K562 (cell line): ENCODE results near the gene RCN2. TPM values are rescaled to one million over a fixed set of nuclear protein-coding genes. Genes with fewer than 3 reads are reported as not detected.

Source experiments
- ATAC-seq: fragments of 200-7000 bp; cut with Tn5 transposase; 3 replicates; pipeline ENCODE4 v1.9.1; 2020; ENCODE audit warnings: moderate library complexity
- BruUV-seq: library from RNA; stranded (reverse); fragments of 400-500 nt; replicated peaks from 2 replicates; lab custom pipeline; 2021; lab: Mats Ljungman, UMichigan
- CTCF ChIA-PET: fragments of 300-600 bp; formaldehyde crosslinking; extraction: SDS; loops from one replicate; lab custom pipeline; 2021; ENCODE audit warnings: low intra/inter-chr PET ratio; lab: Yijun Ruan, JAX
- POLR2A ChIA-PET: fragments of 300-600, 350-650 bp; sonication (Branson Sonifier 250); formaldehyde crosslinking; extraction: SDS; loops from one replicate; lab custom pipeline; 2021; ENCODE audit warnings: antibody characterized with exemption, inconsistent platforms; lab: Yijun Ruan, JAX
- DNase-seq, 4 experiments: peaks; one replicate each; pipeline versions ENCODE4 v3.0.0 to v3.0.0-alpha.2; 2011 to 2018; ENCODE audit warnings: low spot score in 3 of 4, mixed read lengths in 3 of 4; ENCODE audit errors: extremely low read depth in 1 of 4
- FAIRE-seq: peaks from 2 replicates; lab custom pipeline; 2011; peaks lifted over from hg19 to GRCh38; lab: Jason Lieb, UNC
- H2AFZ ChIP-seq: 2 replicates; pipeline ENCODE4 v1.6.0; 2011; ENCODE audit warnings: low read depth, low read length, control low read depth, inconsistent platforms
- H3K27ac ChIP-seq: fragments of 200-600 bp; 3 replicates; pipeline ENCODE4 v1.8.0; 2011; ENCODE audit warnings: low read depth, mild to moderate bottlenecking, control low read depth, inconsistent platforms, low read length, moderate library complexity, mixed read lengths; ENCODE audit errors: extremely low read depth
- H3K27me3 ChIP-seq, 2 experiments: fragments of 300-600 bp in 1 of 2; 2 replicates in 1 of 2; 3 replicates in 1 of 2; pipeline versions ENCODE4 v1.6.0 to v1.8.0; 2011; ENCODE audit warnings: inconsistent platforms in 2 of 2, low read length in 2 of 2, mild to moderate bottlenecking in 1 of 2, mixed read lengths in 1 of 2, moderate library complexity in 1 of 2; ENCODE audit not compliant: control insufficient read depth in 2 of 2, insufficient read depth in 2 of 2
- H3K36me3 ChIP-seq: fragments of 300-600 bp; 3 replicates; pipeline ENCODE4 v1.8.0; 2011; ENCODE audit warnings: mild to moderate bottlenecking, low read length, inconsistent platforms; ENCODE audit not compliant: control insufficient read depth, insufficient read depth
- H3K4me1 ChIP-seq, 2 experiments: fragments of 200-600 bp in 1 of 2; replicated peaks in 1 of 2; 2 replicates in 1 of 2; 3 replicates in 1 of 2; pipeline versions ENCODE4 v1.5.1 to v1.8.0; 2011; ENCODE audit warnings: inconsistent platforms in 2 of 2, low read length in 2 of 2, mild to moderate bottlenecking in 1 of 2, mixed read lengths in 1 of 2, moderate library complexity in 1 of 2; ENCODE audit not compliant: control insufficient read depth in 2 of 2, insufficient read depth in 2 of 2
- H3K4me2 ChIP-seq: 2 replicates; pipeline ENCODE4 v1.6.1; 2011; ENCODE audit warnings: low read length, control low read depth, inconsistent platforms, mixed read lengths; ENCODE audit not compliant: insufficient read depth
- H3K4me3 ChIP-seq: fragments of 200-600 bp; sonication (generic), shearing (Covaris generic); 2 replicates; pipeline ENCODE4 v1.5.1; 2016; ENCODE audit warnings: control low read depth, inconsistent platforms
- H3K79me2 ChIP-seq: fragments of 200-600 bp; 3 replicates; pipeline ENCODE4 v1.8.0; 2011; ENCODE audit warnings: low read length, inconsistent platforms; ENCODE audit not compliant: control insufficient read depth, insufficient read depth
- H3K9ac ChIP-seq, 2 experiments: 2 replicates each; pipeline versions ENCODE4 v1.6.0 to v1.6.1; 2011; ENCODE audit warnings: low read depth in 2 of 2, low read length in 2 of 2, control low read depth in 1 of 2, inconsistent platforms in 1 of 2, mild to moderate bottlenecking in 1 of 2, mixed read lengths in 1 of 2; ENCODE audit not compliant: insufficient read depth in 1 of 2
- H3K9me1 ChIP-seq: one replicate; pipeline ENCODE4 v1.6.0; 2011; ENCODE audit warnings: inconsistent platforms, mild to moderate bottlenecking, low read length, moderate library complexity; ENCODE audit not compliant: control insufficient read depth, insufficient read depth
- H3K9me3 ChIP-seq: replicated peaks from 2 replicates; pipeline ENCODE4 v1.5.1; 2011; ENCODE audit warnings: low read depth, low read length, inconsistent platforms; ENCODE audit not compliant: control insufficient read depth, insufficient read depth
- H4K20me1 ChIP-seq: replicated peaks from 2 replicates; pipeline ENCODE4 v1.6.1; 2011; ENCODE audit warnings: low read length, inconsistent platforms, mixed read lengths; ENCODE audit not compliant: control insufficient read depth, insufficient read depth
- BHLHE40 ChIP-seq: IDR thresholded peaks from 2 replicates; pipeline ENCODE4 v1.6.1; 2011; ENCODE audit warnings: low read length, improper control_type of control experiment
- CBFA2T2 ChIP-seq: fragments of 450-650 bp; conservative IDR thresholded peaks from 2 replicates; pipeline ENCODE4 v1.6.1; 2017; ENCODE audit warnings: mild to moderate bottlenecking
- EP300 ChIP-seq: IDR thresholded peaks from 2 replicates; pipeline ENCODE4 v1.6.1; 2012; ENCODE audit warnings: low read length, improper control_type of control experiment
- ETV1 ChIP-seq: fragments of 450-650 bp; conservative IDR thresholded peaks from 2 replicates; pipeline ENCODE4 v1.6.1; 2016; ENCODE audit warnings: missing genetic modification characterization, control low read depth, low read depth, missing compliant biosample characterization
- FOXA3 ChIP-seq, 2 experiments: fragments of 450-650 bp in 1 of 2; sonication (generic) in 1 of 2; formaldehyde crosslinking; IDR thresholded peaks in 1 of 2; conservative IDR thresholded peaks in 1 of 2; 2 replicates each; pipeline versions ENCODE4 v1.4.0 to v1.8.0; 2020 to 2022; ENCODE audit warnings: mild to moderate bottlenecking in 2 of 2, missing genetic modification reagents in 1 of 2
- RAD51 ChIP-seq: fragments of 450-650 bp; IDR thresholded peaks from 2 replicates; pipeline ENCODE4 v1.7.1; 2016; ENCODE audit warnings: low read depth, mild to moderate bottlenecking, borderline replicate concordance
- TFE3 ChIP-seq: fragments of 450-650 bp; formaldehyde crosslinking; IDR thresholded peaks from 2 replicates; pipeline ENCODE4 v1.4.0; 2020; ENCODE audit warnings: mild to moderate bottlenecking, mixed read lengths
- TOE1 ChIP-seq, 2 experiments: fragments of 450-650 bp in 1 of 2; sonication (generic) in 1 of 2; formaldehyde crosslinking in 1 of 2; IDR thresholded peaks; 2 replicates each; pipeline versions ENCODE4 v1.7.1 to v1.8.0; 2016 to 2022; ENCODE audit warnings: borderline replicate concordance in 2 of 2, mild to moderate bottlenecking in 2 of 2, antibody characterized with exemption in 1 of 2, inconsistent platforms in 1 of 2, low read depth in 1 of 2, missing genetic modification reagents in 1 of 2, moderate library complexity in 1 of 2
- ZNF274 ChIP-seq: IDR thresholded peaks from 2 replicates; pipeline ENCODE4 v1.6.1; 2011; ENCODE audit warnings: low read depth, mild to moderate bottlenecking, low read length, moderate library complexity, borderline replicate concordance
- WGBS: fragments of 100-300 bp; shearing (Covaris generic); methylation state at CpG from one replicate; pipeline ENCODE4 v1.1.6; 2016; ENCODE audit warnings: low coverage, mixed read lengths; ENCODE audit not compliant: insufficient coverage; ENCODE audit errors: missing lambda C conversion rate; 5-methylcytosine and 5-hydroxymethylcytosine counted together
- in situ Hi-C: fragments of 300-500 bp; cut with MboI; formaldehyde crosslinking; loops from 4 replicates; pipeline ENCODE4 v1.15.0; 2018; ENCODE audit warnings: inconsistent platforms, mixed read lengths
- intact Hi-C: fragments of 100-400 bp; cut with micrococcal nuclease; formaldehyde crosslinking; loops from 2 replicates; pipeline ENCODE4 v1.14.2; 2022
- polyA plus RNA-seq, 8 experiments: library from polyadenylated mRNA; depleted of rRNA in 4 of 8; stranded (reverse) in 5 of 8; unstranded in 3 of 8; fragments of >200 nt; fragmentation: Nextera tagmentation in 2 of 8; fragmentation: Illumina TruSeq in 1 of 8; extraction: Ambion mirVana in 2 of 8; extraction: Trizol in 1 of 8; gene quantifications; 2 replicates each; pipeline versions ENCODE4 v1.2.1 to v1.2.3, GENCODE V29; 2011 to 2014; ENCODE audit warnings: inconsistent platforms in 1 of 8, missing spikeins in 1 of 8
- total RNA-seq, 7 experiments: library from RNA; depleted of rRNA in 6 of 7; stranded (reverse); fragments of >200 nt in 6 of 7; fragmentation: Illumina TruSeq in 2 of 7; extraction: Trizol in 2 of 7; gene quantifications; 2 replicates each; pipeline versions ENCODE4 v1.2.1 to v1.2.3, GENCODE V29; 2011 to 2021; ENCODE audit warnings: low replicate concordance in 1 of 7
- TF ChIP-seq, protein P1 (sequence below): sonication (generic); formaldehyde crosslinking; IDR thresholded peaks from 2 replicates; pipeline ENCODE4 v1.9.0; 2022; ENCODE audit warnings: mild to moderate bottlenecking, missing genetic modification reagents
- TF ChIP-seq, protein P2 (sequence below): sonication (generic); formaldehyde crosslinking; IDR thresholded peaks from 2 replicates; pipeline ENCODE4 v1.5.0; 2020; ENCODE audit warnings: missing genetic modification reagents
- TF ChIP-seq, protein P3 (sequence below): sonication (generic); formaldehyde crosslinking; IDR thresholded peaks from 2 replicates; pipeline ENCODE4 v1.9.0; 2022; ENCODE audit warnings: mild to moderate bottlenecking, missing genetic modification reagents
- TF ChIP-seq, protein P4 (sequence below), 2 experiments: fragments of 250-450 bp in 1 of 2; fragments of 450-650 bp in 1 of 2; sonication (Bioruptor Pico) in 1 of 2; IDR thresholded peaks; 2 replicates each; pipeline versions ENCODE4 v1.6.1 to v1.8.0; 2016 to 2021; ENCODE audit warnings: mild to moderate bottlenecking in 2 of 2, moderate library complexity in 2 of 2, missing compliant biosample characterization in 1 of 2, missing genetic modification characterization in 1 of 2

The RCN2 gene
- total and polyA plus RNA-seq, 9 of the 15 experiments (the other 6 are each of a cell fraction or from before 2014, with no cell fraction given) = 20.9 to 63.6 (median 52.8) TPM

- ATAC-seq (no peak), FAIRE-seq (no peak), DNase-seq (no peak)
- H2AFZ ChIP-seq = no peak overlapping the region
- intact Hi-C loops = no loop called here
- no peak overlapping the region for H3K27ac ChIP-seq
- peaks cover 26 to 60% of the 10 kb centered on the region in 2 experiments for H3K27me3 ChIP-seq
- no peaks in the 10 kb centered on the region for H3K36me3 ChIP-seq
- in situ Hi-C loops = no loop called here
- peaks cover 6 to 12% of the 10 kb centered on the region in 2 experiments; a peak in 3 of 5 replicates for H3K4me1 ChIP-seq
- no peak overlapping the region for H3K4me3 ChIP-seq
- no TSS peak for BruUV-seq
- no peaks in the 10 kb centered on the region for H3K79me2 ChIP-seq
- H3K9me1 ChIP-seq = no peaks in the 10 kb centered on the region
- H3K4me2 ChIP-seq = no peak overlapping the region
- 3% methylated on average over 9 of the region's 9 CpGs for WGBS
- ChIA-PET CTCF (no interaction called here), POLR2A (interaction anchor here (0.8 to 1.1 kb wide), 3 partner anchors 10 to 61 kb away, joined by 3 to 5 read pairs (median 5); partner anchors contain the start of gene RCN2)
- peaks cover 4% of the 10 kb centered on the region; the same call in 1 of the 2 replicates for H4K20me1 ChIP-seq
- no peaks in the 10 kb centered on the region for H3K9me3 ChIP-seq
- no peak overlapping the region for H3K9ac ChIP-seq
- TF ChIP-seq, protein P1, sequence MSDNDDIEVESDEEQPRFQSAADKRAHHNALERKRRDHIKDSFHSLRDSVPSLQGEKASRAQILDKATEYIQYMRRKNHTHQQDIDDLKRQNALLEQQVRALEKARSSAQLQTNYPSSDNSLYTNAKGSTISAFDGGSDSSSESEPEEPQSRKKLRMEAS (CRISPR knock-in tag) = peak; percentile 39; the same call in 1 of the 2 replicates
- TF ChIP-seq ZNF274 = no peak
- peak; percentile 90 for TF ChIP-seq RAD51
- TF ChIP-seq TOE1 (IDR thresholded peaks at IDR 0.05; ENCODE audit: borderline replicate concordance) = peak; percentile 85; the same call in 1 of the 2 replicates
- TF ChIP-seq TOE1 (CRISPR knock-in tag; IDR thresholded peaks at IDR 0.05; ENCODE audit: borderline replicate concordance, low read depth) = no peak
- no peak for TF ChIP-seq FOXA3 (CRISPR knock-in tag; conservative IDR thresholded peaks at IDR 0.05 in 1 of 2, IDR thresholded peaks at IDR 0.05 in 1 of 2)
- TF ChIP-seq ETV1 = no peak
- TF ChIP-seq EP300 = no peak
- peak; percentile 40 for TF ChIP-seq BHLHE40
- peak; percentile 49 for TF ChIP-seq CBFA2T2
- TF ChIP-seq, protein P2, sequence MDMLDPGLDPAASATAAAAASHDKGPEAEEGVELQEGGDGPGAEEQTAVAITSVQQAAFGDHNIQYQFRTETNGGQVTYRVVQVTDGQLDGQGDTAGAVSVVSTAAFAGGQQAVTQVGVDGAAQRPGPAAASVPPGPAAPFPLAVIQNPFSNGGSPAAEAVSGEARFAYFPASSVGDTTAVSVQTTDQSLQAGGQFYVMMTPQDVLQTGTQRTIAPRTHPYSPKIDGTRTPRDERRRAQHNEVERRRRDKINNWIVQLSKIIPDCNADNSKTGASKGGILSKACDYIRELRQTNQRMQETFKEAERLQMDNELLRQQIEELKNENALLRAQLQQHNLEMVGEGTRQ (CRISPR knock-in tag) = peak; percentile 79
- peak; percentile 90 for TF ChIP-seq TFE3 (CRISPR knock-in tag)
- TF ChIP-seq, protein P3, sequence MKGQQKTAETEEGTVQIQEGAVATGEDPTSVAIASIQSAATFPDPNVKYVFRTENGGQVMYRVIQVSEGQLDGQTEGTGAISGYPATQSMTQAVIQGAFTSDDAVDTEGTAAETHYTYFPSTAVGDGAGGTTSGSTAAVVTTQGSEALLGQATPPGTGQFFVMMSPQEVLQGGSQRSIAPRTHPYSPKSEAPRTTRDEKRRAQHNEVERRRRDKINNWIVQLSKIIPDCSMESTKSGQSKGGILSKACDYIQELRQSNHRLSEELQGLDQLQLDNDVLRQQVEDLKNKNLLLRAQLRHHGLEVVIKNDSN (CRISPR knock-in tag) = peak; percentile 85
- TF ChIP-seq, protein P4, sequence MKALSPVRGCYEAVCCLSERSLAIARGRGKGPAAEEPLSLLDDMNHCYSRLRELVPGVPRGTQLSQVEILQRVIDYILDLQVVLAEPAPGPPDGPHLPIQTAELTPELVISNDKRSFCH (CRISPR knock-in tag; IDR thresholded peaks at IDR 0.05) = no peak
- TF ChIP-seq, protein P4 (tag; IDR thresholded peaks at IDR 0.05) = no peak
Measured at GRCh38 chr15:76991741-76992645, 60.4 kb downstream of the RCN2 start.
